IMR-90 (cell line): ENCODE measurements around the gene PRXL2B. TPM values are rescaled to one million over a fixed set of nuclear protein-coding genes. Genes with fewer than 3 reads are reported as not detected.
"Not testable (repeated sequence)": the region's sequence is repeated elsewhere in the genome, so short reads cannot be mapped to it uniquely, and the experiment has no call there.

Source experiments
- ATAC-seq: fragments of 200-7000 bp; cut with Tn5 transposase; 2 replicates; pipeline ENCODE4 v1.9.1; 2020; ENCODE audit warnings: low read depth, mild to moderate bottlenecking, moderate library complexity
- BruUV-seq: library from RNA; stranded (reverse); fragments of 400-500 nt; replicated peaks from 2 replicates; lab custom pipeline; 2021; lab: Mats Ljungman, UMichigan
- CTCF ChIA-PET: fragments of 300-600 bp; formaldehyde crosslinking; extraction: SDS; loops from one replicate; lab custom pipeline; 2021; ENCODE audit warnings: antibody characterized with exemption; lab: Yijun Ruan, JAX
- POLR2A ChIA-PET: fragments of 300-600 bp; sonication (Branson Sonifier 250); formaldehyde crosslinking; loops from one replicate; lab custom pipeline; 2022; ENCODE audit warnings: antibody characterized with exemption; ENCODE audit not compliant: unreplicated experiment; lab: Charles Lee
- DNase-seq: peaks from one replicate; pipeline ENCODE4 v3.0.0; 2013
- H2AFZ ChIP-seq: replicated peaks from 2 replicates; pipeline ENCODE3; 2013; ENCODE audit warnings: low read length, mild to moderate bottlenecking; ENCODE audit not compliant: poor library complexity
- H2AK5ac ChIP-seq: 2 replicates; pipeline ENCODE4 v1.6.1; 2013; ENCODE audit warnings: low read depth, low read length, inconsistent platforms
- H2AK9ac ChIP-seq: replicated peaks from 2 replicates; pipeline ENCODE3; 2013; ENCODE audit warnings: mild to moderate bottlenecking, low read depth, low read length, moderate library complexity; ENCODE audit not compliant: poor library complexity
- H2BK120ac ChIP-seq: 2 replicates; pipeline ENCODE4 v1.6.1; 2013; ENCODE audit warnings: low read depth, low read length, inconsistent platforms
- H2BK15ac ChIP-seq: 3 replicates; pipeline ENCODE4 v1.6.1; 2013; ENCODE audit warnings: low read depth, low read length, inconsistent platforms
- H2BK20ac ChIP-seq: 2 replicates; pipeline ENCODE4 v1.6.1; 2013; ENCODE audit warnings: low read depth, mild to moderate bottlenecking, inconsistent platforms, low read length, moderate library complexity
- H2BK5ac ChIP-seq: 2 replicates; pipeline ENCODE4 v1.6.1; 2013; ENCODE audit warnings: mild to moderate bottlenecking, low read depth, low read length, inconsistent platforms; ENCODE audit not compliant: poor library complexity, severe bottlenecking
- H3K14ac ChIP-seq: replicated peaks from 2 replicates; pipeline ENCODE4 v1.6.1; 2013; ENCODE audit warnings: low read depth, low read length, inconsistent platforms
- H3K18ac ChIP-seq: 2 replicates; pipeline ENCODE4 v1.6.1; 2013; ENCODE audit warnings: low read depth, low read length, control low read depth
- H3K23ac ChIP-seq: 2 replicates; pipeline ENCODE4 v1.6.1; 2013; ENCODE audit warnings: low read depth, low read length, inconsistent platforms
- H3K27ac ChIP-seq: 2 replicates; pipeline ENCODE4 v1.5.1; 2013; ENCODE audit warnings: mild to moderate bottlenecking, control low read depth, low read length; ENCODE audit not compliant: insufficient read depth
- H3K27me3 ChIP-seq: 2 replicates; pipeline ENCODE4 v1.6.1; 2013; ENCODE audit warnings: low read length; ENCODE audit not compliant: control insufficient read depth, insufficient read depth
- H3K36me3 ChIP-seq: 2 replicates; pipeline ENCODE4 v1.6.1; 2013; ENCODE audit warnings: low read length, mixed read lengths; ENCODE audit not compliant: control insufficient read depth, insufficient read depth
- H3K4ac ChIP-seq: 2 replicates; pipeline ENCODE4 v1.6.1; 2013; ENCODE audit warnings: low read depth, low read length, inconsistent platforms
- H3K4me1 ChIP-seq: 2 replicates; pipeline ENCODE4 v1.6.1; 2013; ENCODE audit warnings: low read length, mixed read lengths; ENCODE audit not compliant: control insufficient read depth, insufficient read depth
- H3K4me2 ChIP-seq: 2 replicates; pipeline ENCODE4 v1.6.1; 2013; ENCODE audit warnings: low read depth, mild to moderate bottlenecking, control low read depth, low read length, moderate library complexity
- H3K4me3 ChIP-seq: 2 replicates; pipeline ENCODE4 v1.5.1; 2013; ENCODE audit warnings: low read depth, mild to moderate bottlenecking, control low read depth, low read length, moderate library complexity; ENCODE audit not compliant: insufficient read depth
- H3K56ac ChIP-seq: 2 replicates; pipeline ENCODE4 v1.6.1; 2013; ENCODE audit warnings: low read length, inconsistent platforms; ENCODE audit not compliant: insufficient read depth; ENCODE audit errors: extremely low read depth
- H3K79me1 ChIP-seq, 2 experiments: 2 replicates each; pipeline ENCODE4 v1.6.1; 2013; ENCODE audit warnings: low read length in 2 of 2, inconsistent platforms in 1 of 2, low read depth in 1 of 2
- H3K9ac ChIP-seq: 2 replicates; pipeline ENCODE4 v1.6.1; 2013; ENCODE audit warnings: low read depth, low read length, control low read depth
- H3K9me1 ChIP-seq: 2 replicates; pipeline ENCODE4 v1.6.1; 2013; ENCODE audit warnings: low read length, inconsistent platforms; ENCODE audit not compliant: insufficient read depth
- H3K9me3 ChIP-seq: 2 replicates; pipeline ENCODE4 v1.6.1; 2013; ENCODE audit warnings: low read length; ENCODE audit not compliant: control insufficient read depth, insufficient read depth
- H4K20me1 ChIP-seq: 2 replicates; pipeline ENCODE4 v1.6.1; 2013; ENCODE audit warnings: low read length, inconsistent platforms; ENCODE audit not compliant: insufficient read depth
- H4K5ac ChIP-seq: 2 replicates; pipeline ENCODE4 v1.6.1; 2013; ENCODE audit warnings: mild to moderate bottlenecking, low read depth, low read length, control low read depth
- H4K8ac ChIP-seq, 2 experiments: 2 replicates each; pipeline ENCODE4 v1.6.1; 2013; ENCODE audit warnings: low read depth in 2 of 2, low read length in 2 of 2, control low read depth in 1 of 2, inconsistent platforms in 1 of 2
- H4K91ac ChIP-seq: 2 replicates; pipeline ENCODE4 v1.6.1; 2013; ENCODE audit warnings: low read depth, low read length, inconsistent platforms; ENCODE audit not compliant: insufficient read depth
- whole genome bisulfite sequencing, 2 experiments: methylation state at CpG; one replicate each; pipeline versions ENCODE4 v1.1.5 to v1.1.7; 2013; ENCODE audit warnings: missing lambda C conversion rate in 2 of 2; ENCODE audit not compliant: insufficient read length in 1 of 2; ENCODE audit errors: extremely low coverage in 2 of 2; 5-methylcytosine and 5-hydroxymethylcytosine counted together
- dilution Hi-C: fragments of 300-500 bp; cut with HindIII; formaldehyde crosslinking; loops from one replicate; pipeline ENCODE4 v1.14.3; 2018; ENCODE audit warnings: low sequenced_read_pairs; ENCODE audit not compliant: unreplicated experiment
- in situ Hi-C: fragments of 300-500 bp; cut with MboI; formaldehyde crosslinking; loops from 3 replicates; pipeline ENCODE4 v1.14.3; 2019; ENCODE audit warnings: low sequenced_read_pairs, inconsistent platforms, mixed read lengths
- intact Hi-C: fragments of 100-400 bp; cut with micrococcal nuclease; formaldehyde crosslinking; loops from 2 replicates; pipeline ENCODE4 v1.10.0; 2022
- polyA plus RNA-seq, 3 experiments: library from polyadenylated mRNA; depleted of rRNA; stranded (reverse); fragments of >200 nt; gene quantifications; 2 replicates each; pipeline ENCODE4 v1.2.3, GENCODE V29; 2012; ENCODE audit warnings: low replicate concordance in 1 of 3
- total RNA-seq: library from RNA; depleted of rRNA; stranded (reverse); fragments of >200 nt; gene quantifications from 2 replicates; pipeline ENCODE4 v1.2.3, GENCODE V29; 2012

The PRXL2B gene
- total and polyA plus RNA-seq, 2 of the 4 experiments (the other 2 are of a cell fraction), result 10.9 to 22.3 TPM

DNA sequence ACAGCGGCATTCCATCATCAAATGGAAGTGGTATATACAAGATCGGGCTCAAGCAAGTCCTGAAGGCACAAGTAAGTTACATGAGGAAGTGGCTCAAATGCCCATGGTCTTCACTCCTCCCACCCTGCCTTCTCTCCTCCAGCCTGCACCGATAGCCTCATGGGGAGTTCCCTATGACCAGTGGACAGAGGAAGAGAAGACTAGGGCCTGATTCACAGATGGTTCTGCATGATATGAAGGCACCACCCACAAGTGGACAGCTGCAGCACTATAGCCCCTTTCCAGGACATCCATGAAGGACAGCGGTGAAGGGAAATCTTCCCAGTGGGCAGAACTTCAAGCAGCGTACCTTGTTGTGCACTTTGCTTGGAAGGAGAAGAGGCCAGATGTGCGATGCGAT lies 39.2 kb downstream of the PRXL2B start:
- H3K9me3 ChIP-seq, ATAC-seq, H4K8ac ChIP-seq, intact Hi-C loops, DNase-seq, H3K79me1 ChIP-seq, H2AFZ ChIP-seq, H4K91ac ChIP-seq, in situ Hi-C loops, H2BK20ac ChIP-seq, H2AK5ac ChIP-seq, CTCF ChIA-PET, H2BK5ac ChIP-seq, H4K20me1 ChIP-seq, H3K9ac ChIP-seq, dilution Hi-C loops, H2BK120ac ChIP-seq, H3K27ac ChIP-seq, H3K4me3 ChIP-seq, H2BK15ac ChIP-seq, H3K23ac ChIP-seq, BruUV-seq, H3K4me2 ChIP-seq, H3K14ac ChIP-seq, H2AK9ac ChIP-seq, H3K36me3 ChIP-seq, POLR2A ChIA-PET, H3K56ac ChIP-seq, H3K4ac ChIP-seq, H3K18ac ChIP-seq, H4K5ac ChIP-seq, H3K9me1 ChIP-seq, H3K4me1 ChIP-seq: not testable (repeated sequence)
- 100% methylated on average over 2 of the region's 7 CpGs; no CpG with 5 or more reads in 1 of the 2 experiments for WGBS, 2 experiments
- peaks cover 14% of the 10 kb centered on the region for H3K27me3 ChIP-seq
